Activated naive CD4-positive, alpha-beta T cell treated with anti-CD3 and anti-CD28 coated beads, Interleukin-2, amount 50 U/mL, for 72 hours (primary cell): ENCODE measurements around the gene TSPAN5. TPM values are rescaled to one million over a fixed set of nuclear protein-coding genes. Genes with fewer than 3 reads are reported as not detected.

Experiments
- ATAC-seq, 2 donors: fragments of 150-1000 bp; cut with Tn5 transposase; 2 replicates each; pipeline ENCODE4 v1.10.0; 2021; ENCODE audit warnings: mild to moderate bottlenecking in 2 of 2, moderate library complexity in 2 of 2
- DNase-seq, 2 donors: peaks; one replicate each; pipeline ENCODE4 v3.0.0; 2021 to 2022; ENCODE audit warnings: low spot score in 2 of 2
- H3K27ac Mint-ChIP-seq, 2 donors: one replicate each; pipeline ENCODE4 v1.8.0; 2022; ENCODE audit warnings: mild to moderate bottlenecking in 2 of 2, mixed read lengths in 2 of 2
- H3K36me3 Mint-ChIP-seq, 2 donors: one replicate each; pipeline ENCODE4 v1.8.0; 2022; ENCODE audit warnings: mixed read lengths in 2 of 2
- H3K9me3 Mint-ChIP-seq, 2 donors: one replicate each; pipeline ENCODE4 v1.8.0; 2022; ENCODE audit warnings: mixed read lengths in 2 of 2
- total RNA-seq, 2 donors: library from RNA; stranded (reverse); gene quantifications; one replicate each; pipeline ENCODE4 v1.2.3, GENCODE V29; 2022

The TSPAN5 gene
- total RNA-seq, 2 donors from 2014 or later: 11.0 to 26.7 TPM

- H3K27ac Mint-ChIP-seq: no peak overlapping the region
- H3K9me3 Mint-ChIP-seq: peaks cover 0 to 8% of the 10 kb centered on the region in 2 donors
- no peak for ATAC-seq
- no peaks in the 10 kb centered on the region for H3K36me3 Mint-ChIP-seq
- no peak for DNase-seq
Measured at GRCh38 chr4:98680806-98681205, 22.4 kb upstream of the TSPAN5 start.

- Mint-ChIP-seq H3K9me3 (peaks cover 0 to 9% of the 10 kb centered on the region in 2 donors), H3K27ac (no peak overlapping the region), H3K36me3 (no peaks in the 10 kb centered on the region)
- ATAC-seq (no peak), DNase-seq (no peak)
Measured at GRCh38 chr4:98679738-98680137, 21.3 kb upstream of the TSPAN5 start.

GRCh38 chr4:98677799-98678198 is 19.4 kb upstream of the TSPAN5 start:
- Mint-ChIP-seq H3K9me3 (peaks cover 0 to 16% of the 10 kb centered on the region in 2 donors), H3K36me3 (no peaks in the 10 kb centered on the region), H3K27ac (no peak overlapping the region)
- ATAC-seq (no peak), DNase-seq (no peak)

- no peak for ATAC-seq
- H3K27ac Mint-ChIP-seq: peak overlapping the region in 1 of 2 donors; percentile 2
- peaks cover 0 to 16% of the 10 kb centered on the region in 2 donors for H3K9me3 Mint-ChIP-seq
- no peaks in the 10 kb centered on the region for H3K36me3 Mint-ChIP-seq
- DNase-seq: no peak
Measured at GRCh38 chr4:98674404-98675173, 16.2 kb upstream of the TSPAN5 start.

GRCh38 chr4:98673978-98674377 is 15.6 kb upstream of the TSPAN5 start:
- Mint-ChIP-seq H3K27ac (no peak overlapping the region), H3K36me3 (no peaks in the 10 kb centered on the region), H3K9me3 (peaks cover 0 to 16% of the 10 kb centered on the region in 2 donors)
- ATAC-seq (no peak), DNase-seq (no peak)

- Mint-ChIP-seq H3K36me3 (no peaks in the 10 kb centered on the region), H3K9me3 (peaks cover 0 to 16% of the 10 kb centered on the region in 2 donors), H3K27ac (no peak overlapping the region)
- ATAC-seq (peak; percentile 61 to 70), DNase-seq (no peak)
Measured at GRCh38 chr4:98673288-98673644, 14.9 kb upstream of the TSPAN5 start.

GRCh38 chr4:98672583-98673287 is 14.3 kb upstream of the TSPAN5 start:
- H3K27ac Mint-ChIP-seq: no peak overlapping the region
- peaks cover 0 to 14% of the 10 kb centered on the region in 2 donors for H3K9me3 Mint-ChIP-seq
- peak in 1 of 2 donors; percentile 35 for ATAC-seq

GRCh38 chr4:98671131-98671530 is 12.7 kb upstream of the TSPAN5 start:
- no peak for ATAC-seq
- H3K36me3 Mint-ChIP-seq: peaks cover 0 to under 1% of the 10 kb centered on the region in 2 donors
- DNase-seq: no peak
- H3K9me3 Mint-ChIP-seq: peaks cover 0 to 8% of the 10 kb centered on the region in 2 donors
- no peak overlapping the region for H3K27ac Mint-ChIP-seq

More at GRCh38 chr4:98672583-98673287, 14.3 kb upstream of the TSPAN5 start:
- no peak for DNase-seq
- H3K36me3 Mint-ChIP-seq: no peaks in the 10 kb centered on the region

GRCh38 chr4:98670186-98670585 is 11.8 kb upstream of the TSPAN5 start:
- peak; percentile 48 to 87 for ATAC-seq
- Mint-ChIP-seq H3K27ac (no peak overlapping the region), H3K9me3 (peaks cover 0 to 14% of the 10 kb centered on the region in 2 donors), H3K36me3 (peaks cover 0 to 9% of the 10 kb centered on the region in 2 donors)
- DNase-seq: no peak

GRCh38 chr4:98669577-98669976 is 11.2 kb upstream of the TSPAN5 start:
- no peak for DNase-seq
- Mint-ChIP-seq H3K9me3 (peaks cover 0 to 17% of the 10 kb centered on the region in 2 donors), H3K36me3 (peaks cover 0 to 14% of the 10 kb centered on the region in 2 donors), H3K27ac (no peak overlapping the region)
- ATAC-seq: no peak

GRCh38 chr4:98664959-98665358 is 6.5 kb upstream of the TSPAN5 start:
- Mint-ChIP-seq H3K36me3 (peaks cover 0 to 18% of the 10 kb centered on the region in 2 donors), H3K27ac (no peak overlapping the region), H3K9me3 (peaks cover 0 to 15% of the 10 kb centered on the region in 2 donors)
- no peak for ATAC-seq
- no peak for DNase-seq

- Mint-ChIP-seq H3K27ac (peak overlapping the region; percentile 93 to 99), H3K36me3 (peaks cover 0 to 18% of the 10 kb centered on the region in 2 donors), H3K9me3 (peaks cover 0 to 15% of the 10 kb centered on the region in 2 donors)
- ATAC-seq: peak; percentile 78 to 81
- peak; percentile 64 to 82 for DNase-seq
Measured at GRCh38 chr4:98663226-98664006, 5.0 kb upstream of the TSPAN5 start.

GRCh38 chr4:98662626-98663225 is 4.3 kb upstream of the TSPAN5 start:
- peaks cover 0 to 15% of the 10 kb centered on the region in 2 donors for H3K9me3 Mint-ChIP-seq
- ATAC-seq (peak; percentile 1 to 27), DNase-seq (peak in 1 of 2 donors; percentile 26)
- H3K27ac Mint-ChIP-seq: peak overlapping the region; percentile 93 to 99
- peaks cover 3 to 22% of the 10 kb centered on the region in 2 donors for H3K36me3 Mint-ChIP-seq

- Mint-ChIP-seq H3K36me3 (peaks cover 10 to 28% of the 10 kb centered on the region in 2 donors), H3K27ac (peak overlapping the region in 1 of 2 donors; percentile 38), H3K9me3 (peaks cover 0 to 15% of the 10 kb centered on the region in 2 donors)
- DNase-seq (no peak), ATAC-seq (no peak)
Measured at GRCh38 chr4:98662055-98662453, 3.6 kb upstream of the TSPAN5 start.

GRCh38 chr4:98661371-98662054 is 3.1 kb upstream of the TSPAN5 start:
- ATAC-seq (no peak), DNase-seq (no peak)
- Mint-ChIP-seq H3K27ac (peak overlapping the region in 1 of 2 donors; percentile 38), H3K36me3 (peaks cover 15 to 34% of the 10 kb centered on the region in 2 donors), H3K9me3 (peaks cover 0 to 15% of the 10 kb centered on the region in 2 donors)
